ENCODE measurements around the gene TPX2. TPM values are rescaled to one million over a fixed set of nuclear protein-coding genes. Genes with fewer than 3 reads are reported as not detected.

TPX2 gene
- total RNA-seq, 4 donors from 2014 or later = 5.9 to 10.2 (median 7.3) TPM

DNA sequence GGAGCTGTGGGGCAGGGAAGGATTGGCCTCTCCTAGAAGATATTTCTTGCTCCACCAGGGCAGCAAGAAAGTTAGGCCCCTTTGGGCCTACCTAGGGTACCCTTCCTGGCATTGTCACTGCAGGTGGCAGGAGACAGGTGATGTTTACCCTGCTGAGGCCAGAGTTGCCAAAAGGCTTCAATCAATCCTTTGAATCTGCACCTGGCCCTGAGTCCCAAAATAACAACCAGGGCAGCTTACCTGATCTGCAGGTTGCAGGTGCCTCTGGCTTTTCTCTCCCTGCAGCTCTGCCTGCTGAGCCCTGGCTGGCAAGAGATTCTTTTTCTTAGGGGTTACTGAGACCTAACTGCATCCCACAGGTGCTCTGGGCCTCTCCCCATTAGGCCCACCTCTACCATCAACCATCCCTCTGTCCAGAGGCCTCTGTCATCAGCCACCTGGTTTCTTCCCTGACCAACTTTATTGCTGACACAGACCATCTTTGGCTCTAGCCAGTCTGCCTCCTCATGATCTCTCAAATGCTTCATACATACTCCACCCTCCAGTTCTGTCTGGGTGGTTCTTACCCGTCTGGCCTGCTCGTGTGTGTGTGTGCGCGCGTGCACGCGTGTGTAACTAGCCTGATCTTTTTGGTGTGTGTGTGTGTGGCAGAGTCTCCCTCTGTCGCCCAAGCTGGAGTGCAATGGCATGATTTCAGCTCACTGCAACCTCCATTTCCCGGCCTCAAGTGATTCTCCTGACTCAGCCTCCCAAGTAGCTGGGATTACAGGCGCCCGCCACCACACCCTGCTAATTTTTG lies 30.2 kb upstream of the TPX2 start:
- no peak for DNase-seq (ENCODE audit: low spot score in 2 of 2)
- H3K4me3 ChIP-seq (ENCODE audit: low read depth, poor library complexity, severe bottlenecking) = no peak overlapping the region
- WGBS, 2 donors = 77 to 86% methylated on average over 11 of the region's 11 CpGs
- TF ChIP-seq, protein P1, sequence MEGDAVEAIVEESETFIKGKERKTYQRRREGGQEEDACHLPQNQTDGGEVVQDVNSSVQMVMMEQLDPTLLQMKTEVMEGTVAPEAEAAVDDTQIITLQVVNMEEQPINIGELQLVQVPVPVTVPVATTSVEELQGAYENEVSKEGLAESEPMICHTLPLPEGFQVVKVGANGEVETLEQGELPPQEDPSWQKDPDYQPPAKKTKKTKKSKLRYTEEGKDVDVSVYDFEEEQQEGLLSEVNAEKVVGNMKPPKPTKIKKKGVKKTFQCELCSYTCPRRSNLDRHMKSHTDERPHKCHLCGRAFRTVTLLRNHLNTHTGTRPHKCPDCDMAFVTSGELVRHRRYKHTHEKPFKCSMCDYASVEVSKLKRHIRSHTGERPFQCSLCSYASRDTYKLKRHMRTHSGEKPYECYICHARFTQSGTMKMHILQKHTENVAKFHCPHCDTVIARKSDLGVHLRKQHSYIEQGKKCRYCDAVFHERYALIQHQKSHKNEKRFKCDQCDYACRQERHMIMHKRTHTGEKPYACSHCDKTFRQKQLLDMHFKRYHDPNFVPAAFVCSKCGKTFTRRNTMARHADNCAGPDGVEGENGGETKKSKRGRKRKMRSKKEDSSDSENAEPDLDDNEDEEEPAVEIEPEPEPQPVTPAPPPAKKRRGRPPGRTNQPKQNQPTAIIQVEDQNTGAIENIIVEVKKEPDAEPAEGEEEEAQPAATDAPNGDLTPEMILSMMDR (IDR thresholded peaks at IDR 0.05) = no peak
- no peak for TF ChIP-seq POLR2A (IDR thresholded peaks at IDR 0.05)
- intact Hi-C loops (cut with DNase I; ENCODE audit: low total_unique reads) = no loop called here

DNA sequence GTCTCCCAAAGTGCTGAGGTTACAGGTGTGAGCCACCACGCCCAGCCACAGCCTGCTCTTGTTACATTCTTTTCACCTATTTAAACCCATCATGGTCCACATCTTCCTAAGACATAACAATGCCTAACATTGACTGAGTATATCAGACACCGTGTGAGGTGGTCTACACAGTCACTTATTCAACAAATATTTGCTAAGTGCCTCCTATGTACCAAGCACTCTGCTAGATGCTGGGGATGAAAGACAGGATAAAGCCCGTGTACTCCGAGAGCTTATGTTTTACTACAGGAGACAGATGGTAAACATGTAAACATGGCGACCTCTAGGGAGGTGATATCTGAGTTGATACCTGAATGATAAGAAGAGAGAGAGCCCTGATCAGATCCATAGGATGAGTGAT lies 29.2 kb upstream of the TPX2 start:
- H3K4me3 ChIP-seq (ENCODE audit: low read depth, poor library complexity, severe bottlenecking) = no peak overlapping the region
- 71 to 72% methylated on average over 5 of the region's 5 CpGs for WGBS, 2 donors
- intact Hi-C loops (cut with DNase I; ENCODE audit: low total_unique reads) = no loop called here
- no peak for DNase-seq (ENCODE audit: low spot score in 2 of 2)
- TF ChIP-seq POLR2A (IDR thresholded peaks at IDR 0.05) = no peak
- TF ChIP-seq, protein P1 (IDR thresholded peaks at IDR 0.05) = no peak

DNA sequence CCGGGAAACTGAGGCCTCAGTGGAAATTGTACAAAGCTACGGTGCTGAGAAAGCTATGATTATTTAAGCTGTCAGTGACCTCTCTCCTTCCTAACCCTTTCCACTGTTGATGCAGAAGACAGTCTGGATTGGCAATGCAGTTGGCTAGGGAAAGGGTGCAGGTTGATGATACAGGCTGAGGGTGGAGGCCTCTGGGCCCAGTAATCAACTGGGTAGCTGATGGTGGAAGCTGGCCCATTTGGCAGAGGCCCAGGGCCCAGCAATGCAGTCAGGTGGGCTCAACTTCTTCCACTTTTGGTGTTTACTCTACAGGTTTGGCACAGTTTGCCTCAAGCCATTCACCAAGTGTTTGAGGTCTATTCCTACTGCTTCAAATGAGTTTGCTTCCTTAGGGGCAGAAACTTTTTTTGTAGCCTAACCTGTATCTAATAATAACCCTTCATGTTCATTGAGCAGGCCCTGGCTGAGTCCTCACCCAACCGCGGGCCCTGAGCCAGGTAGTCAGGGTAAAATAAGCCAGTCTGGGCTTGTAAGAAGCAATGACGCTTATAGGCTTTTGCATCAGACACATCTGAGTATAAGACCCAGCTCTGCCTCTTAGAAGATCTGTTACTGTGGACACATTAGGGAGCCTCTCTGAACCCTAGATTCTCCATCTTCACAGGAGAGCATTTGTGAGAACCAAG lies 28.5 kb upstream of the TPX2 start:
- TF ChIP-seq, protein P1 (IDR thresholded peaks at IDR 0.05) = no peak
- TF ChIP-seq POLR2A (IDR thresholded peaks at IDR 0.05) = no peak
- WGBS, 2 donors = 48 to 53% methylated on average over 5 of the region's 5 CpGs
- intact Hi-C loops (cut with DNase I; ENCODE audit: low total_unique reads) = no loop called here
- no peak overlapping the region for H3K4me3 ChIP-seq (ENCODE audit: low read depth, poor library complexity, severe bottlenecking)
- peak in 1 of 2 donors; percentile 81 for DNase-seq (ENCODE audit: low spot score in 2 of 2)

DNA sequence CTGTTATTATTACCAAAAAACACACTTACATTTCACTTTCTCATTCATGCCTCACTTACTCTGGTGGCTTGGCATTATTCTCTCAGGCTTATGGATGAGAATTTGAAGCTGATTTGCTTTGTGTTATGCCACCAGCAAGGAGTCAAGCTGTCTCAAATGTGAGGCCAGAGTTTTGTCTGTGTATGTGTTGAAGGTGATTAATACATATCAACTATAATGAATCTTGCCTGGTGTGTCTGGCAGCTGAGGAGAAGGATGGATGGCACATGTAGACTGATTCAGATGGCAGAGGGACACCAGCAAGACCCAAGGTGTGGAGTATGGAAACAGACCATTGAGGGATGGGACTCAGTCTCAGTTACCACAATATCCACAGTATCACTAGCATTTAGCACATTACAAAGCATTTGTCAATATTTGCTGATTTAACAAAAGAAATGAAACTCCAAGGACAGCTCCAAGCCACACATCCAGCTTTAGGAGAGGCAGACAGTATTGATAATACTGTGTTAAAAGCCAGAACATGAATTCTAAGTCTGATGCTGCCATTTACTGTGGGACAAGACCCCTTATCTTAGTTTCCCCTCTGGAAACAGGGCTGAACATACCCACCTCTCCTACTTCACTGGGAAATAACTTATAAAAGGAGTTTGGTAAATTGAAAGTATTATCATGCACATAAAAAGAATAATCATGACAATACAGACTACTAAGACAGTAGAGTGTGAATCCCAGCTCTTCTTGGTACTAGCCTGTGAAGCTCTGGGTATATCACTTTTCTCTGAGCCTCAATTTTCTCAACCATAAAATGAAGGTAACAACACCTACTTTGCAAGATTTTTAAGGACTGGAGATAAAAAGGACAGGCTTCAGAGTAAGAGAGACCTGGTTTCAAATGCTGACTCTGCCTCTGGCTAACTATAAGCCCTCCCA lies 27.6 kb upstream of the TPX2 start:
- DNase-seq (ENCODE audit: low spot score in 2 of 2) = no peak
- H3K4me3 ChIP-seq (ENCODE audit: low read depth, poor library complexity, severe bottlenecking) = no peak overlapping the region
- intact Hi-C loops (cut with DNase I; ENCODE audit: low total_unique reads) = no loop called here
- TF ChIP-seq, protein P1 (IDR thresholded peaks at IDR 0.05) = no peak
- no peak for TF ChIP-seq POLR2A (IDR thresholded peaks at IDR 0.05)

DNA sequence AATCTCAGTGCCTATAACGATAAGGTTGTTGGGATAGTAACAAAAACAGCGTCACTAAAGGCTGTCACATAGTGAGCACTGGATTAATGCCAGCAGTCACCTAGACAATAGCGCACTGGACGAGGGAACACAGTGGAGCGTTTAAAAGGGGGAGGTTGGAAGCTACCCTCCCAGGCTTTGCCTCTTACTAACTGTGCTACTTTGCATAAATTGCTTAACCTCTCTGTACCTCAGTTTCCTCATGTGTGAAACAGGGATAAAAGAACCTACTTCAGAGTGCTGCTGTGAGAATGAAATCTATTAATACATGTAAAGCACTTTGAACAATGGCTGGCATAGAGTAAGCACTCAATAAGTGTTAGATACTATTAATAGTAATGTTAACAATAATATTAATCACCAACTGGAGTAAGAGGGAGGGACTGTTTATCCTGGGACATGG lies 27.0 kb upstream of the TPX2 start:
- no peak overlapping the region for H3K4me3 ChIP-seq (ENCODE audit: low read depth, poor library complexity, severe bottlenecking)
- intact Hi-C loops (cut with DNase I; ENCODE audit: low total_unique reads) = no loop called here
- TF ChIP-seq, protein P1 (IDR thresholded peaks at IDR 0.05) = no peak
- no peak for TF ChIP-seq POLR2A (IDR thresholded peaks at IDR 0.05)
- no peak for DNase-seq (ENCODE audit: low spot score in 2 of 2)
- WGBS, 2 donors = 27 to 43% methylated on average over 5 of the region's 5 CpGs

All from lower leg skin (tissue), 4 donors.